Measurements from ENCODE around the gene CYP2W1. TPM values are rescaled to one million over a fixed set of nuclear protein-coding genes. Genes with fewer than 3 reads are reported as not detected.

The CYP2W1 gene
- total RNA-seq, 1 experiment from 2014 or later: not detected

- peak; percentile 46 for ATAC-seq
- H3K4me3 Mint-ChIP-seq: no peak overlapping the region
- TF ChIP-seq ZNF512 (CRISPR knock-in tag; IDR thresholded peaks at IDR 0.05; ENCODE audit: borderline replicate concordance) (no peak), SOX15 (CRISPR knock-in tag; IDR thresholded peaks at IDR 0.05) (no peak), STAT6 (CRISPR knock-in tag; conservative IDR thresholded peaks at IDR 0.05; ENCODE audit: low read depth) (no peak), HMGXB4 (CRISPR knock-in tag; IDR thresholded peaks at IDR 0.05) (no peak), OVOL2 (CRISPR knock-in tag; IDR thresholded peaks at IDR 0.05; ENCODE audit: borderline replicate concordance) (no peak), IRF1 (CRISPR knock-in tag; IDR thresholded peaks at IDR 0.05) (no peak), ZNF671 (CRISPR knock-in tag; IDR thresholded peaks at IDR 0.05) (no peak), USF1 (CRISPR knock-in tag; IDR thresholded peaks at IDR 0.05) (no peak), ZNF416 (CRISPR knock-in tag; IDR thresholded peaks at IDR 0.05) (no peak), ZNF532 (CRISPR knock-in tag; IDR thresholded peaks at IDR 0.05; ENCODE audit: borderline replicate concordance) (no peak), NR3C1 (CRISPR knock-in tag; conservative IDR thresholded peaks at IDR 0.05; ENCODE audit: low read depth) (no peak)
- peak; percentile 20 for DNase-seq (ENCODE audit: low spot score)
- POLR2A ChIA-PET: interaction anchor here (0.6 kb wide), 1 partner anchor 1356 kb away, joined by 5 read pairs; no protein-coding TSS in a partner anchor
- peak overlapping the region; percentile 66 for H3K27ac Mint-ChIP-seq
- H3K36me3 Mint-ChIP-seq: peaks cover 19% of the 10 kb centered on the region
- peaks cover 6% of the 10 kb centered on the region; the same call in 1 of the 2 replicates for H3K4me1 Mint-ChIP-seq
- H3K9me3 Mint-ChIP-seq: no peaks in the 10 kb centered on the region
- CTCF ChIA-PET: interaction anchor here (0.5 to 0.9 kb wide), 2 partner anchors 56 to 111 kb away, joined by 3 read pairs; no protein-coding TSS in a partner anchor
- H3K27me3 Mint-ChIP-seq (ENCODE audit: low read depth): no peaks in the 10 kb centered on the region
These were observed 18.4 kb upstream of the CYP2W1 start for GRCh38 chr7:964401-965231.
